ENCODE data around the gene LMAN2L. TPM values are rescaled to one million over a fixed set of nuclear protein-coding genes. Genes with fewer than 3 reads are reported as not detected.
A peak's percentile ranks its signal among the peaks of the same experiment; 100 is the strongest.

The LMAN2L gene
- total RNA-seq, 1 experiment from 2014 or later = 17.6 TPM

- Histone ChIP-seq H4K20me1 (ENCODE audit: control insufficient read depth, insufficient read depth, insufficient read length) (no peaks in the 10 kb centered on the region), H2AK5ac (ENCODE audit: insufficient read length, low read length) (no peak overlapping the region), H2BK12ac (ENCODE audit: insufficient read length, low read depth, low read length) (no peak overlapping the region), H3T11ph (ENCODE audit: low read length) (no peak overlapping the region), H3K14ac (ENCODE audit: insufficient read depth, low read length) (no peak overlapping the region), H3K4ac (ENCODE audit: low read depth, low read length) (no peak overlapping the region), H3K23ac (ENCODE audit: insufficient read length, low read depth, low read length) (no peak overlapping the region), H2BK15ac (ENCODE audit: low read depth, low read length) (no peak overlapping the region), H3K4me1 (ENCODE audit: insufficient read depth, low read length) (peaks cover 8% of the 10 kb centered on the region; the same call in 1 of the 2 replicates), H3K79me2 (ENCODE audit: insufficient read depth, low read length) (no peaks in the 10 kb centered on the region), H2BK5ac (ENCODE audit: insufficient read length, low read length) (no peak overlapping the region), H3K27ac (ENCODE audit: insufficient read length, low read depth, low read length) (no peak overlapping the region), H4K8ac (replicated peaks; ENCODE audit: insufficient read length, low read depth, low read length) (no peak overlapping the region), H3K18ac (ENCODE audit: insufficient read length, low read depth, low read length) (peak overlapping the region; percentile 50), H3K79me1 (ENCODE audit: insufficient read depth, low read depth, low read length, poor library complexity, severe bottlenecking) (no peaks in the 10 kb centered on the region), H3K23me2 (ENCODE audit: insufficient read length, low read depth, low read length, poor library complexity, severe bottlenecking) (peaks cover 17% of the 10 kb centered on the region), H4K91ac (ENCODE audit: insufficient read length, low read depth, low read length) (no peak overlapping the region), H3K27me3 (ENCODE audit: insufficient read depth, low read length) (peaks cover 2% of the 10 kb centered on the region; the same call in 1 of the 2 replicates), H3K4me2 (ENCODE audit: insufficient read depth, insufficient read length, low read length) (peak overlapping the region; percentile 63), H2BK120ac (ENCODE audit: low read depth, low read length, poor library complexity, severe bottlenecking) (no peak overlapping the region), H3K56ac (ENCODE audit: insufficient read length, low read depth, low read length) (no peak overlapping the region), H2BK20ac (ENCODE audit: low read depth, low read length, poor library complexity, severe bottlenecking) (no peak overlapping the region), H3K9me3 (ENCODE audit: control insufficient read depth, low read depth, low read length) (no peaks in the 10 kb centered on the region), H3K9ac (ENCODE audit: extremely low read depth, insufficient read length, low read length) (no peak overlapping the region), H2AFZ (ENCODE audit: low read length) (no peak overlapping the region), H4K5ac (ENCODE audit: insufficient read length, low read depth, low read length) (no peak overlapping the region)
- peak overlapping the region; percentile 70 to 78 for H3K4me3 Mint-ChIP-seq
- peaks cover 19% of the 10 kb centered on the region for H3K27me3 Mint-ChIP-seq (ENCODE audit: low read depth)
- peak; percentile 61 for TF ChIP-seq CTCF (conservative IDR thresholded peaks at IDR 0.05)
- no CpG with 5 or more reads among the region's 7 CpGs for WGBS (ENCODE audit: extremely low coverage, insufficient read length, low lambda C conversion rate)
- no peaks in the 10 kb centered on the region for H3K9me3 Mint-ChIP-seq
- peaks cover 0 to 6% (median 0%) of the 10 kb centered on the region in 3 experiments; a peak in 3 of 7 replicates for H3K36me3 Mint-ChIP-seq (ENCODE audit: insufficient read depth in 1 of 3, low read depth in 3 of 3)
- H3K4me1 Mint-ChIP-seq = peaks cover 44 to 54% of the 10 kb centered on the region in 2 experiments
- peak; percentile 65 for DNase-seq
- peak overlapping the region; percentile 39 to 91 (median 79); a peak in 3 of 7 replicates for H3K27ac Mint-ChIP-seq
These were observed 23.8 kb upstream of the LMAN2L start for GRCh38 chr2:96763511-96764252.

Data from H9 (cell line).